ENCODE data around the gene PACRG. TPM values are rescaled to one million over a fixed set of nuclear protein-coding genes. Genes with fewer than 3 reads are reported as not detected.

PACRG gene
- total RNA-seq, 1 experiment from 2014 or later, result 0.59 TPM

DNA sequence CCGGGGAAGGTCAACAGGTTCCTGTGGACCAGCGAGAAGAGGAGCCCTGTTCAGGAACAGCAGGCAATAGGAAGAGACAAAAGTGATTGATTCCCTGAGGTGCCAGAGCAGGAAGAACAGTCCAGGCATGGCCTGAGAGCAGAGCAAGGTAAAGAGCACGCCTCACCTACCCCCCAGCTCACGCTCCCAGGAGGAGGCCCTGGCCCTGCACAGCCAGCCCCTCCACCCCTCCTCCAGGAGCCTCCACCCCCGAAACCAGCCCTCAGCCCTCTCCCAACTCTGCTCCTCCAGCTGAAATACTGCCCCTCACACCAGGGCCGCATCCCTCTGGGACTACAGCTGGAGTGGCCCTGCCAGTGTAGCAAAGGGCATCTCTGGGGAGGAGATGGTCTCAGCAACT lies 504.9 kb downstream of the PACRG start:
- in situ Hi-C loops (cut with HindIII; ENCODE audit: low pct_unique_long_range_greater_than_20kb, low sequenced_read_pairs), result no loop called here
- ChIA-PET POLR2A (no interaction called here), CTCF (no interaction called here)
- Histone ChIP-seq H3K4me1 (ENCODE audit: control insufficient read depth, insufficient read depth, low read length) (no peaks in the 10 kb centered on the region), H3K36me3 (ENCODE audit: control insufficient read depth, insufficient read depth, low read length) (no peaks in the 10 kb centered on the region), H3K27ac (ENCODE audit: low read length) (no peak overlapping the region), H3K27me3 (ENCODE audit: control insufficient read depth, insufficient read depth, low read length) (no peaks in the 10 kb centered on the region), H3K4me3 (ENCODE audit: low read depth in 2 of 2, low read length in 2 of 2) (no peak overlapping the region), H3K9me3 (ENCODE audit: control insufficient read depth, insufficient read depth, low read depth, low read length) (no peaks in the 10 kb centered on the region)
- TF ChIP-seq SIN3A (IDR thresholded peaks at IDR 0.05; ENCODE audit: borderline replicate concordance, insufficient read depth, low read depth, low read length) (no peak), POLR2AphosphoS5 (IDR thresholded peaks at IDR 0.05; ENCODE audit: low read depth, low read length) (no peak), REST (IDR thresholded peaks at IDR 0.05; ENCODE audit: insufficient read depth in 1 of 2, low read depth in 2 of 2, low read length in 1 of 2) (no peak), TCF7L2 (IDR thresholded peaks at IDR 0.05; ENCODE audit: low read depth, low read length) (no peak)
- TF ChIP-seq, protein P1, sequence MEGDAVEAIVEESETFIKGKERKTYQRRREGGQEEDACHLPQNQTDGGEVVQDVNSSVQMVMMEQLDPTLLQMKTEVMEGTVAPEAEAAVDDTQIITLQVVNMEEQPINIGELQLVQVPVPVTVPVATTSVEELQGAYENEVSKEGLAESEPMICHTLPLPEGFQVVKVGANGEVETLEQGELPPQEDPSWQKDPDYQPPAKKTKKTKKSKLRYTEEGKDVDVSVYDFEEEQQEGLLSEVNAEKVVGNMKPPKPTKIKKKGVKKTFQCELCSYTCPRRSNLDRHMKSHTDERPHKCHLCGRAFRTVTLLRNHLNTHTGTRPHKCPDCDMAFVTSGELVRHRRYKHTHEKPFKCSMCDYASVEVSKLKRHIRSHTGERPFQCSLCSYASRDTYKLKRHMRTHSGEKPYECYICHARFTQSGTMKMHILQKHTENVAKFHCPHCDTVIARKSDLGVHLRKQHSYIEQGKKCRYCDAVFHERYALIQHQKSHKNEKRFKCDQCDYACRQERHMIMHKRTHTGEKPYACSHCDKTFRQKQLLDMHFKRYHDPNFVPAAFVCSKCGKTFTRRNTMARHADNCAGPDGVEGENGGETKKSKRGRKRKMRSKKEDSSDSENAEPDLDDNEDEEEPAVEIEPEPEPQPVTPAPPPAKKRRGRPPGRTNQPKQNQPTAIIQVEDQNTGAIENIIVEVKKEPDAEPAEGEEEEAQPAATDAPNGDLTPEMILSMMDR (IDR thresholded peaks at IDR 0.05), result no peak
- DNase-seq (ENCODE audit: low read depth, low spot score) (no peak), ATAC-seq (no peak)
- no TSS peak for BruUV-seq (replicated peaks)
- intact Hi-C loops (cut with micrococcal nuclease; ENCODE audit: unreplicated experiment), result no loop called here

DNA sequence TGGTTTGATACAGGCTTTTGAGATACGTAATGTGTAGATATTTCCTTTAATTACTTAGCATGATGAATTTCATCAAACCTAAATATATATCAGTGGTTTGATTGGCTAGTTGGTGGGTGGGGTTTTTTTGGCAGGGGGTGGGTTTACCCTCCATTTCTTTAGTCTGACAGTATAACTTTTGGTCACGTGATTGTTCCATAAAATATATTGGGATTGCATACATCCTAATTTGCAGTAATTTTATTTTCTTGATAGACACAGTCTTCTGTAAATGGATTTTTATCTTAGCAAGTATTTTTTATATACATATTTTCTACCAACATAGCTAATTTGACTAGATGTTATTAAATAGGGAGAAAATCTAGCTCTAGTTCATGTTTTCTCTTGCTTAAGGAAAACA lies 509.3 kb downstream of the PACRG start:
- TF ChIP-seq REST (IDR thresholded peaks at IDR 0.05; ENCODE audit: insufficient read depth in 1 of 2, low read depth in 2 of 2, low read length in 1 of 2), result no peak
- no peak for TF ChIP-seq TCF7L2 (IDR thresholded peaks at IDR 0.05; ENCODE audit: low read depth, low read length)
- TF ChIP-seq SIN3A (IDR thresholded peaks at IDR 0.05; ENCODE audit: borderline replicate concordance, insufficient read depth, low read depth, low read length), result no peak
- TF ChIP-seq POLR2AphosphoS5 (IDR thresholded peaks at IDR 0.05; ENCODE audit: low read depth, low read length), result no peak
- TF ChIP-seq, protein P1 (IDR thresholded peaks at IDR 0.05), result no peak
- no peak overlapping the region for H3K27ac ChIP-seq (ENCODE audit: low read length)
- in situ Hi-C loops (cut with HindIII; ENCODE audit: low pct_unique_long_range_greater_than_20kb, low sequenced_read_pairs) (no loop called here), intact Hi-C loops (cut with micrococcal nuclease; ENCODE audit: unreplicated experiment) (no loop called here)
- no TSS peak for BruUV-seq (replicated peaks)
- no peaks in the 10 kb centered on the region for H3K27me3 ChIP-seq (ENCODE audit: control insufficient read depth, insufficient read depth, low read length)
- DNase-seq (ENCODE audit: low read depth, low spot score) (no peak), ATAC-seq (no peak)
- POLR2A ChIA-PET, result no interaction called here
- no peaks in the 10 kb centered on the region for H3K4me1 ChIP-seq (ENCODE audit: control insufficient read depth, insufficient read depth, low read length)
- H3K36me3 ChIP-seq (ENCODE audit: control insufficient read depth, insufficient read depth, low read length), result no peaks in the 10 kb centered on the region
- CTCF ChIA-PET, result no interaction called here
- H3K9me3 ChIP-seq (ENCODE audit: control insufficient read depth, insufficient read depth, low read depth, low read length), result no peaks in the 10 kb centered on the region
- H3K4me3 ChIP-seq (ENCODE audit: low read depth in 2 of 2, low read length in 2 of 2), result no peak overlapping the region
